Measurements from ENCODE around the gene GRIK3.
"Not testable (repeated sequence)": the region's sequence is repeated elsewhere in the genome, so short reads cannot be mapped to it uniquely, and the experiment has no call there.

Gene GRIK3

DNA sequence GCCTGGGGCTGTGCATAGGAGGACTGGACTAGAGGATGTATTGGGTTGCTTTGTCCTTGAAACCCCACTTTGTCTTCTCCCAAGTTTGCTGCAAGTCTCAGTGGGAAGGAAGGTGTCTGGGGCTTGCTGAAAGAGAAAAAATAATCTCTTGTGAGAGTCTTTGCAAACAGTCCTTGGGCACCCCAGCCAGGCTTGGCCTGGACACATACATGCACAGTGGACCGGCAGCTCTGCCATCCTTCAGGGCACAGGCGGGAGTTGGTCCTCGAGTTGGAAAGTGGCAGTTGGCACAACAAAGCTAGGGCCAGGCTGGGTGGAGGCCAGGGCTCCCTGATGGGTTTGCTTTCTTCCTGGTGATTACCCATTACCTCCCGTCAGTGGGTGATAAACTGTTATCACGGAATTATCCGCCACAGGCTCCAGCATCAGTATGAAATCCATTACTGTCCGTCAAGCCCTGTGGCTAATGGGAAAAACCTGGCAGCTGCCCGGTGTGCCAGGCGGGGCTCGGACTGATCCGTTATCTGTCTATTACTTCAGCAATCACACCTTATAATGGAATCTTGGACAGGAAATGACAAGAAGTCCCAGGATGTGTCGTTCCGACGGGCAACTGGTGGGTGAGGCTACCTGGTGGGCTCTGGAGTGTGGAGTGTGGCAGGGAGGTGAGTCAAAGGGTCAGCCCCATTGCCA is 265.7 kb downstream of the GRIK3 start:
- Histone ChIP-seq H3K27me3 (replicated peaks in 2 of 5; ENCODE audit: control insufficient read depth in 4 of 5, insufficient read depth in 5 of 5, low read length in 4 of 5) (peaks cover 0 to 59% (median 25%) of the 10 kb centered on the region in 5 experiments), H3K36me3 (ENCODE audit: control insufficient read depth in 4 of 4, insufficient read depth in 4 of 4, low read length in 3 of 4) (no peaks in the 10 kb centered on the region), H3K9me3 (ENCODE audit: control extremely low read depth in 1 of 5, control insufficient read depth in 4 of 5, insufficient read depth in 2 of 5, low read depth in 1 of 5, low read length in 4 of 5) (no peaks in the 10 kb centered on the region), H3K4me3 (ENCODE audit: control insufficient read depth in 1 of 7, extremely low read depth in 1 of 7, insufficient read depth in 4 of 7, low read depth in 2 of 7, low read length in 6 of 7) (no peak overlapping the region), H3K4me1 (ENCODE audit: control extremely low read depth in 1 of 4, control insufficient read depth in 4 of 4, insufficient read depth in 4 of 4, low read length in 3 of 4) (no peaks in the 10 kb centered on the region), H3K27ac (ENCODE audit: insufficient read depth in 1 of 2, low read depth in 1 of 2, low read length in 2 of 2, poor library complexity in 1 of 2, severe bottlenecking in 2 of 2) (no peak overlapping the region)
- ChIA-PET CTCF (no interaction called here), POLR2A (no interaction called here)
- 88% methylated on average over 13 of the region's 14 CpGs for WGBS (ENCODE audit: insufficient coverage)
- DNase-seq: no peak

DNA sequence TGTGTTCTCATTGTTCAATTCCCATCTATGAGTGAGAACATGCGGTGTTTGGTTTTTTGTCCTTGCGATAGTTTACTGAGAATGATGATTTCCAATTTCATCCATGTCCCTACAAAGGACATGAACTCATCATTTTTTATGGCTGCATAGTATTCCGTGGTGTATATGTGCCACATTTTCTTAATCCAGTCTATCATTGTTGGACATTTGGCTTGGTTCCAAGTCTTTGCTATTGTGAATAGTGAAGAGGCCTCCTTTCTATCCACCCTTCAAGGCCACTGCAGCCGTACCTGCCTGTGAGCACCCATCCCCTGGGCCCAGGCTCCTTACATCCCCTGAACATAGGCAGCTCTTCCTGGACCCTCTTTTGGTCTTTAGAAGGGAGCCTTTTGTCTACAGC is 266.9 kb downstream of the GRIK3 start:
- WGBS (ENCODE audit: insufficient coverage): 100% methylated on average over 1 of the region's 4 CpGs
- POLR2A ChIA-PET; H3K36me3 ChIP-seq (ENCODE audit: control insufficient read depth in 4 of 4, insufficient read depth in 4 of 4, low read length in 3 of 4); H3K4me3 ChIP-seq (ENCODE audit: control insufficient read depth in 1 of 7, extremely low read depth in 1 of 7, insufficient read depth in 4 of 7, low read depth in 2 of 7, low read length in 6 of 7); H3K9me3 ChIP-seq (ENCODE audit: control extremely low read depth in 1 of 5, control insufficient read depth in 4 of 5, insufficient read depth in 2 of 5, low read depth in 1 of 5, low read length in 4 of 5); H3K4me1 ChIP-seq (ENCODE audit: control extremely low read depth in 1 of 4, control insufficient read depth in 4 of 4, insufficient read depth in 4 of 4, low read length in 3 of 4); DNase-seq; CTCF ChIA-PET; H3K27ac ChIP-seq (ENCODE audit: insufficient read depth in 1 of 2, low read depth in 1 of 2, low read length in 2 of 2, poor library complexity in 1 of 2, severe bottlenecking in 2 of 2): not testable (repeated sequence)
- H3K27me3 ChIP-seq (replicated peaks in 2 of 5; ENCODE audit: control insufficient read depth in 4 of 5, insufficient read depth in 5 of 5, low read length in 4 of 5): peaks cover 0 to 47% (median 18%) of the 10 kb centered on the region in 5 experiments

DNA sequence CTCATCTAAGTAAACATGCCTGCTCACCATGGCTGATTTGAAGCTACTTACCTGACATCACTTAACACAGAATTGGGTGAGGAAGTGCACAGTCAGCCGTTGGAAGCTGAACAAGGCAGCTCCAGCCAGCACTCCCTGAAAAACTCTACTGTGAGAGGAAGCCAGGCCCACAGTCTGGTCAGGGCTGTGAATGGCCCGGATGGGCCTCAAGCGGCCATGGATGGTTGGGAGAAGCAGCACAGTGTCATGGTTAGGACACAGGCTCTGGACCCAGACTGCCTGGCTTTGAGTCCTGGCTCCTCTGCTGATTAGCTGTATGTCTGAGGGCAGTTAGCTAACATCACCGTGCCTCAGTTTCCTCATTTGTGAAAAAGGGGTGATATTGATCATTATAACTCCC is 267.8 kb downstream of the GRIK3 start:
- WGBS (ENCODE audit: insufficient coverage): 31% methylated on average over 3 of the region's 4 CpGs
- H3K36me3 ChIP-seq (ENCODE audit: control insufficient read depth in 4 of 4, insufficient read depth in 4 of 4, low read length in 3 of 4): no peaks in the 10 kb centered on the region
- DNase-seq: no peak
- no peak overlapping the region for H3K27ac ChIP-seq (ENCODE audit: insufficient read depth in 1 of 2, low read depth in 1 of 2, low read length in 2 of 2, poor library complexity in 1 of 2, severe bottlenecking in 2 of 2)
- ChIA-PET CTCF (no interaction called here), POLR2A (no interaction called here)
- H3K27me3 ChIP-seq (replicated peaks in 2 of 5; ENCODE audit: control insufficient read depth in 4 of 5, insufficient read depth in 5 of 5, low read length in 4 of 5): peaks cover 0 to 37% (median 13%) of the 10 kb centered on the region in 5 experiments
- no peaks in the 10 kb centered on the region for H3K4me1 ChIP-seq (ENCODE audit: control extremely low read depth in 1 of 4, control insufficient read depth in 4 of 4, insufficient read depth in 4 of 4, low read length in 3 of 4)
- H3K9me3 ChIP-seq (ENCODE audit: control extremely low read depth in 1 of 5, control insufficient read depth in 4 of 5, insufficient read depth in 2 of 5, low read depth in 1 of 5, low read length in 4 of 5): peaks cover 0 to 4% (median 0%) of the 10 kb centered on the region in 5 experiments
- H3K4me3 ChIP-seq (ENCODE audit: control insufficient read depth in 1 of 7, extremely low read depth in 1 of 7, insufficient read depth in 4 of 7, low read depth in 2 of 7, low read length in 6 of 7): no peak overlapping the region

DNA sequence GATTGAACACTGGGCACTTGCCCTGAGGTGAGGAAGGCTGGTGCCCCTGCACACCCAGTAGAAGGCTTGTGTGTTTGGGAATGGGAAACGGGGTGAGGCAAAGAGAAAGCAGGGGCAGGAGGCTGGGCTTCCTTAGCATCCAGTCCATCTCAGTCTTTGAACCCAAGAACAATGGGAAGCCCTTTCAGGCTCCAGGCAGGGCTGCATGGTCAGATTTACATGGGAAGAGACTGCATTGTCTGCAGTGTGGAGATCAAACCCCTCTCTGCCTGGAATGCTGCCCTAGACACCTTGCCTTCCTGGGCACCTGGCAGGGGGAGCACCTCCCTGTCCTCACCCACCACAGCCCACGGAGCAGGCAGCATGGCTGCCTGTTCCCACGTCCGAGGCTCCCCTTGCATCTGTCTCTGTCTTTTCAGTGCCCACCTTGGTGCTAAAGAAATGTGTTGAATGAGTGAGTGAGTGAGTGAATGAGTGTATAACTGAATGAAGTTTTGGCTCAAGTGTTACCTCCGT is 268.5 kb downstream of the GRIK3 start:
- H3K27ac ChIP-seq (ENCODE audit: insufficient read depth in 1 of 2, low read depth in 1 of 2, low read length in 2 of 2, poor library complexity in 1 of 2, severe bottlenecking in 2 of 2): no peak overlapping the region
- ChIA-PET CTCF (no interaction called here), POLR2A (no interaction called here)
- 89% methylated on average over 1 of the region's 5 CpGs for WGBS (ENCODE audit: insufficient coverage)
- no peak overlapping the region for H3K4me3 ChIP-seq (ENCODE audit: control insufficient read depth in 1 of 7, extremely low read depth in 1 of 7, insufficient read depth in 4 of 7, low read depth in 2 of 7, low read length in 6 of 7)
- no peaks in the 10 kb centered on the region for H3K36me3 ChIP-seq (ENCODE audit: control insufficient read depth in 4 of 4, insufficient read depth in 4 of 4, low read length in 3 of 4)
- H3K9me3 ChIP-seq (ENCODE audit: control extremely low read depth in 1 of 5, control insufficient read depth in 4 of 5, insufficient read depth in 2 of 5, low read depth in 1 of 5, low read length in 4 of 5): peaks cover 0 to 7% (median 0%) of the 10 kb centered on the region in 5 experiments
- H3K4me1 ChIP-seq (ENCODE audit: control extremely low read depth in 1 of 4, control insufficient read depth in 4 of 4, insufficient read depth in 4 of 4, low read length in 3 of 4): no peaks in the 10 kb centered on the region
- DNase-seq: no peak
- H3K27me3 ChIP-seq (replicated peaks in 2 of 5; ENCODE audit: control insufficient read depth in 4 of 5, insufficient read depth in 5 of 5, low read length in 4 of 5): peaks cover 0 to 31% (median 11%) of the 10 kb centered on the region in 5 experiments

DNA sequence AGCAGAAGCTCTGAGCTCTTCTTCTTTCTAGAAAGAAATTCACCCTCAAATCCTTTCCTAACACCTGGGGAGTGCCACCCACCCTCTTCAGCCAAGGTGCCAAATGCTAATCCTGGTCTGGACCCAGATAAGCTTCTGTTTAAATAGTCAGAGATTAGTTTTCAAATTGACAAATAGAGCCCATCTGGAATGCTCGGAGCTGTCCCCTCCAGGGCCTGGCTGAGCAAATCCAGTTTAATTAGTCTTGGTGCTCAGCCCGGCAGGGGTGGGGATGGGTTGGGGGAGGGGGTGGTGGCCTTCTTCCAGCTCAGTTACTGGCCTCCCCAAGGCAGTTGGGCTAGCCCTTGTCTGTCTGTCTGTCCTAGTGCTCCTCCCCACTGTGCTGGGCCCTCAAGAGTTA is 269.5 kb downstream of the GRIK3 start:
- ChIA-PET CTCF (interaction anchor here (0.7 to 1.6 kb wide), 2 partner anchors 16 to 113 kb away, joined by 3 read pairs; no protein-coding TSS in a partner anchor), POLR2A (no interaction called here)
- H3K27ac ChIP-seq (ENCODE audit: insufficient read depth in 1 of 2, low read depth in 1 of 2, low read length in 2 of 2, poor library complexity in 1 of 2, severe bottlenecking in 2 of 2): no peak overlapping the region
- H3K4me3 ChIP-seq (ENCODE audit: control insufficient read depth in 1 of 7, extremely low read depth in 1 of 7, insufficient read depth in 4 of 7, low read depth in 2 of 7, low read length in 6 of 7): no peak overlapping the region
- H3K27me3 ChIP-seq (replicated peaks in 2 of 5; ENCODE audit: control insufficient read depth in 4 of 5, insufficient read depth in 5 of 5, low read length in 4 of 5): peaks cover 0 to 21% (median 6%) of the 10 kb centered on the region in 5 experiments
- H3K36me3 ChIP-seq (ENCODE audit: control insufficient read depth in 4 of 4, insufficient read depth in 4 of 4, low read length in 3 of 4): no peaks in the 10 kb centered on the region
- H3K4me1 ChIP-seq (ENCODE audit: control extremely low read depth in 1 of 4, control insufficient read depth in 4 of 4, insufficient read depth in 4 of 4, low read length in 3 of 4): no peaks in the 10 kb centered on the region
- peaks cover 0 to 7% (median 0%) of the 10 kb centered on the region in 5 experiments for H3K9me3 ChIP-seq (ENCODE audit: control extremely low read depth in 1 of 5, control insufficient read depth in 4 of 5, insufficient read depth in 2 of 5, low read depth in 1 of 5, low read length in 4 of 5)
- DNase-seq: no peak
- WGBS (ENCODE audit: insufficient coverage): no CpG with 5 or more reads among the region's 2 CpGs

DNA sequence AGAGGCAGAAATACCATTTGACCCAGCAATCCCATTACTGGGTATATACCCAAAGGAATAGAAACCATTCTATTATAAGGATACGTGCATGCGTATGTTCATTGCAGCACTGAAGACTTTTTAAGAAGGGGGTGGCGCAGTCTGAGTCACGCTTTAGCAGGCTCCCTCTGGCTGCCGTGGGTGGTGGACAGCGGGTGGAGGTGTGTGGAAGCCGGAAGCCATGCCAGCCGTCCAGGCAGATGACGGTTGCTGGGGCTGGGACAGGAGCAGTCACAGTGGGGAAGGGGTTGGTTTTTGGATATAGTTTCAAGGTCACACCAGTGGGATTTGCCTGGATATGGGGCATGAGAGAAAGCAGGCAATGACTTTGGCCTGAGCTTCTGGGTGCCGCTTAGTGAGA is 270.5 kb downstream of the GRIK3 start:
- no peak overlapping the region for H3K27ac ChIP-seq (ENCODE audit: insufficient read depth in 1 of 2, low read depth in 1 of 2, low read length in 2 of 2, poor library complexity in 1 of 2, severe bottlenecking in 2 of 2)
- H3K4me1 ChIP-seq (ENCODE audit: control extremely low read depth in 1 of 4, control insufficient read depth in 4 of 4, insufficient read depth in 4 of 4, low read length in 3 of 4): no peaks in the 10 kb centered on the region
- no peaks in the 10 kb centered on the region for H3K36me3 ChIP-seq (ENCODE audit: control insufficient read depth in 4 of 4, insufficient read depth in 4 of 4, low read length in 3 of 4)
- 97% methylated on average over 9 of the region's 10 CpGs for WGBS (ENCODE audit: insufficient coverage)
- ChIA-PET POLR2A (no interaction called here), CTCF (no interaction called here)
- H3K4me3 ChIP-seq (ENCODE audit: control insufficient read depth in 1 of 7, extremely low read depth in 1 of 7, insufficient read depth in 4 of 7, low read depth in 2 of 7, low read length in 6 of 7): no peak overlapping the region
- DNase-seq: no peak
- H3K27me3 ChIP-seq (replicated peaks in 2 of 5; ENCODE audit: control insufficient read depth in 4 of 5, insufficient read depth in 5 of 5, low read length in 4 of 5): peaks cover 0 to 11% (median 3%) of the 10 kb centered on the region in 5 experiments
- peaks cover 0 to 10% (median 0%) of the 10 kb centered on the region in 5 experiments for H3K9me3 ChIP-seq (ENCODE audit: control extremely low read depth in 1 of 5, control insufficient read depth in 4 of 5, insufficient read depth in 2 of 5, low read depth in 1 of 5, low read length in 4 of 5)

DNA sequence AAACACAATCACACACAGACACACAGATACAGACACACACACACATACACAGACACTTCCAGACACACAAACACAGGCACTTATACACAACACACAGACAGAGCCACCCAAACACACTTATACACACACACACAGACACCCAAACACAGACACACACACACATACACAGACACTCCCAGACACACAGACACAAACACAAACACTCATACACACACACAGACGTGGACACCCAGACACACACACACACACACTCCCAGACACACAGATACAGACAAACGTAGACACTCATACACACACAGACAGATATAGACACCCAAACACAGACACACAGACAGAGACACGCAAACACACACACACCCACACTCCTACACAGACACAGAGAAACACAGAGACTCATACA is 272.1 kb downstream of the GRIK3 start:
- DNase-seq: no peak
- Histone ChIP-seq H3K27me3 (replicated peaks in 2 of 5; ENCODE audit: control insufficient read depth in 4 of 5, insufficient read depth in 5 of 5, low read length in 4 of 5) (peaks cover 0 to 7% (median 3%) of the 10 kb centered on the region in 5 experiments), H3K27ac (ENCODE audit: insufficient read depth in 1 of 2, low read depth in 1 of 2, low read length in 2 of 2, poor library complexity in 1 of 2, severe bottlenecking in 2 of 2) (no peak overlapping the region), H3K4me3 (ENCODE audit: control insufficient read depth in 1 of 7, extremely low read depth in 1 of 7, insufficient read depth in 4 of 7, low read depth in 2 of 7, low read length in 6 of 7) (no peak overlapping the region), H3K36me3 (ENCODE audit: control insufficient read depth in 4 of 4, insufficient read depth in 4 of 4, low read length in 3 of 4) (no peaks in the 10 kb centered on the region), H3K9me3 (ENCODE audit: control extremely low read depth in 1 of 5, control insufficient read depth in 4 of 5, insufficient read depth in 2 of 5, low read depth in 1 of 5, low read length in 4 of 5) (peaks cover 0 to 10% (median 0%) of the 10 kb centered on the region in 5 experiments), H3K4me1 (ENCODE audit: control extremely low read depth in 1 of 4, control insufficient read depth in 4 of 4, insufficient read depth in 4 of 4, low read length in 3 of 4) (no peaks in the 10 kb centered on the region)
- 100% methylated on average over 3 of the region's 3 CpGs for WGBS (ENCODE audit: insufficient coverage)
- ChIA-PET POLR2A (no interaction called here), CTCF (no interaction called here)

All from common myeloid progenitor, CD34-positive (primary cell).